Keratinocyte (primary cell): ENCODE results near the gene EEF1AKMT2.

Experiments used
- EZH2 ChIP-seq: IDR thresholded peaks from one replicate; pipeline ENCODE4 v1.6.1; 2012; ENCODE audit warnings: inconsistent platforms, mild to moderate bottlenecking, low read length, moderate library complexity
- TF ChIP-seq, protein P1 (sequence below), 3 experiments: IDR thresholded peaks in 1 of 3; conservative IDR thresholded peaks in 1 of 3; optimal IDR thresholded peaks in 1 of 3; 2 replicates in 2 of 3; 3 replicates in 1 of 3; pipeline versions ENCODE3 to v1.5.1; 2011; ENCODE audit warnings: low read length in 3 of 3, mild to moderate bottlenecking in 3 of 3, moderate library complexity in 2 of 3, control low read depth in 1 of 3, inconsistent platforms in 1 of 3; ENCODE audit not compliant: insufficient read depth in 2 of 3; ENCODE audit errors: extremely low read depth in 1 of 3

DNA sequence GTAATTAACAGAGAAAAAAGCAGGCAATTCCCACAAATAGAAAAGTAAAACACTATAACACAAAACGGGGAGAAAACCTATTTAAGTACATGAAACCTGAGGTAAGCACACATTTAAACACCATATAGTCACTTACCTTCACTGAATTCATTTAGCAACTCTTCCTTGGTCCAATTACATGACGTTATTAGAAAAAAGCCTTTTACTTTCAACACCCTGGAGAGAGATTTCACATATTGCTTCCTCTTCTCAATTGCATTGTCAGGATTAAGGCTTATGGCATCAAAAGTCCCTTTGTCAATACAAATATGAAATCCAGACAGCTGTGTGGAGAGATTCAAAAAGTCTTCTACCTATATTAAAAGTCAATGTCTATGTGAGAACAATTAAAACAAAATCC is 26.4 kb downstream of the EEF1AKMT2 start:
- TF ChIP-seq, protein P1, sequence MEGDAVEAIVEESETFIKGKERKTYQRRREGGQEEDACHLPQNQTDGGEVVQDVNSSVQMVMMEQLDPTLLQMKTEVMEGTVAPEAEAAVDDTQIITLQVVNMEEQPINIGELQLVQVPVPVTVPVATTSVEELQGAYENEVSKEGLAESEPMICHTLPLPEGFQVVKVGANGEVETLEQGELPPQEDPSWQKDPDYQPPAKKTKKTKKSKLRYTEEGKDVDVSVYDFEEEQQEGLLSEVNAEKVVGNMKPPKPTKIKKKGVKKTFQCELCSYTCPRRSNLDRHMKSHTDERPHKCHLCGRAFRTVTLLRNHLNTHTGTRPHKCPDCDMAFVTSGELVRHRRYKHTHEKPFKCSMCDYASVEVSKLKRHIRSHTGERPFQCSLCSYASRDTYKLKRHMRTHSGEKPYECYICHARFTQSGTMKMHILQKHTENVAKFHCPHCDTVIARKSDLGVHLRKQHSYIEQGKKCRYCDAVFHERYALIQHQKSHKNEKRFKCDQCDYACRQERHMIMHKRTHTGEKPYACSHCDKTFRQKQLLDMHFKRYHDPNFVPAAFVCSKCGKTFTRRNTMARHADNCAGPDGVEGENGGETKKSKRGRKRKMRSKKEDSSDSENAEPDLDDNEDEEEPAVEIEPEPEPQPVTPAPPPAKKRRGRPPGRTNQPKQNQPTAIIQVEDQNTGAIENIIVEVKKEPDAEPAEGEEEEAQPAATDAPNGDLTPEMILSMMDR (optimal IDR thresholded peaks at IDR 0.05 in 1 of 3, IDR thresholded peaks at IDR 0.05 in 1 of 3, conservative IDR thresholded peaks at IDR 0.05 in 1 of 3; ENCODE audit: extremely low read depth in 1 of 3, insufficient read depth in 2 of 3, low read length in 3 of 3) = no peak
- no peak for TF ChIP-seq EZH2
